Epithelial cell of esophagus (primary cell): ENCODE results near the gene NRXN3.

Experiments used
- DNase-seq: peaks from one replicate; pipeline ENCODE4 v3.0.0; 2010; ENCODE audit warnings: low read depth
- H3K4me3 ChIP-seq: 2 replicates; pipeline ENCODE4 v1.5.1; 2011; ENCODE audit warnings: mild to moderate bottlenecking, low read length, control low read depth
- CTCF ChIP-seq: IDR thresholded peaks from 2 replicates; pipeline ENCODE4 v1.5.1; 2011; ENCODE audit warnings: low read depth, mild to moderate bottlenecking, low read length, control low read depth, inconsistent platforms; ENCODE audit not compliant: insufficient read depth; ENCODE audit errors: missing control alignments

NRXN3 gene

DNA sequence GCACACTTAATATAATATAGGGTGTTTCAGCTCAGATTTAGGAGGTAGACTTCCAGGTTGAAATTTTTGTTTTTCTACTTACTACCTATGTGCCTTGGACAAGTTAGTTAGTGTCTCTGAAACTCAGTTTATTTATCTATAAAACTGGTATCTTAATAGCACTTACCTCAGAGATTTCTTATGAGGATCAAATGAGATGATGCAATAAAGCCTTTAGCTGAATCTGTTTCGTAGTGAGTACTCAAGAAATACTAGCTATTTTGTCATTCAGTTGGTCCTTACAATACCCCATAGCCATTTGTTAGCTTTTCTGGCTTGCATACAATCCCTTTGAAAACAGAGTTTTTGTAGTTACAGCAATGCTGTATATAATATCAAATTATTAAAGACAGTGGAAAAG, 497.0 kb downstream of the NRXN3 start:
- no peak for TF ChIP-seq CTCF
- DNase-seq = no peak
- no peak overlapping the region for H3K4me3 ChIP-seq

GRCh38 chr14:78673845-78674244, 503.7 kb downstream of the NRXN3 start:
- no peak for TF ChIP-seq CTCF
- H3K4me3 ChIP-seq = no peak overlapping the region
- no peak for DNase-seq

GRCh38 chr14:78674820-78675219, 504.6 kb downstream of the NRXN3 start:
- no peak overlapping the region for H3K4me3 ChIP-seq
- no peak for TF ChIP-seq CTCF
- no peak for DNase-seq

- no peak for TF ChIP-seq CTCF
- DNase-seq = no peak
These were observed 513.0 kb downstream of the NRXN3 start for GRCh38 chr14:78683206-78683605.

DNA sequence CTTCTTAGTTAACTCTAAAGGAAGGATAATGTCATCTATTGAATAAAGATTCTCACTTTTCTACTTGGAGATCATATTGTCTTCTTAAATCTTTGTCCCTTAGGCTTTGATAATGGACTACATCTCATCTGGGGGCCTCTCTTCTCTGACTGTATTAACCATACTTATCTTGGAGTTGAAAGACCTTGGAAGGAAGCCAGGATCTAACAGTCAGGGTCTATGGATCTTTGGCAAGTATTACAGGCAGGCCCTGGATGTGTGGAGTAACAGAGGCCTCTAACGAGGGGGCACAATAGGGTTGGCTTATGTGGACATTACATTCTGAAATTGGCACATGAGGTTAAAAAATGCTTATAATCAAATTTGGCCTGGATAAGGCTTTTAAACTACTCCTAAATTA, 513.8 kb downstream of the NRXN3 start:
- TF ChIP-seq CTCF = no peak

More at GRCh38 chr14:78683206-78683605, 513.0 kb downstream of the NRXN3 start:
- H3K4me3 ChIP-seq = no peak overlapping the region

DNA sequence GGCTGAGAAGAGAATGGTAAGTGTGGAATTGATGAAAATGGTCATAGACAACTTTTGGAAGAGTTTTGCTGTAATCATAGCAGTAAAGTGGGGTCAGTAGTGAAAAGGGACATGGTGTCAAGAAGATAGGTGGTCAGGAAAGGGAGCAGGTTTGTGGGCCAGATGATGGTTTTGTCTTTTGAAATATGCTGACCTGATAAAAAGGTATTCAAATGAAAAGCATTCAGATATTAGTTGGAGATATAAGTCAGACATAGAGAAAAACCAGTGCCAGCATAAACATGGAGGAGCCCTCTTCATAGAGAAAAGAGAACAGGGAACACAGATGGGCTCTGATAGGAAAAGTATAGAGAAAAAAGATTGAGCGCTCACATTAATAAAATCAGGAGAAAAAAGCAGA, 518.3 kb downstream of the NRXN3 start:
- TF ChIP-seq CTCF = no peak
- no peak for DNase-seq
- H3K4me3 ChIP-seq = no peak overlapping the region

More for the DNA sequence above, 513.8 kb downstream of the NRXN3 start:
- no peak for DNase-seq
- H3K4me3 ChIP-seq = no peak overlapping the region

DNA sequence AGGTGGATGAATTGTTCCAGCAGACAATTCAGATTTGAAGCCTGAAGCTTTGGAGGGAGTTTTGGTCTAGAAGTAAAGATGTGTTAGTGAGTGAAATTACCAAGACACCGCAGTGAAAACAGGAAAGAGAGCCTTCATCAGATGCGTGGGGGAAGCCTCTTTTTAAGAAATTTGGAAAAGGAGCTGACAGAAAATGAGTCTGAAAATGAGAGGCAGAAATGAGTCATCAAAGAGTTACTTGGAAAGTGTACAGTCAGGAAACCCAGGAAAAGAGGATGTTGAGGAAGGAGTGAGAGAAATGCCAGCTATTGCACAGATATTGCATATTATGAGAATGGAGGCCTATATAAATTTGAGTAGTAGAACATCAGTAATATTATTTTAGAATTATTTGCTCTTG, 520.7 kb downstream of the NRXN3 start:
- no peak for TF ChIP-seq CTCF
- no peak overlapping the region for H3K4me3 ChIP-seq
- no peak for DNase-seq
